ENCODE measurements around the gene PROCA1. TPM values are rescaled to one million over a fixed set of nuclear protein-coding genes. Genes with fewer than 3 reads are reported as not detected.

Gene PROCA1
- total and polyA plus RNA-seq, 2 experiments from 2014 or later: 1.1 to 3.9 TPM

DNA sequence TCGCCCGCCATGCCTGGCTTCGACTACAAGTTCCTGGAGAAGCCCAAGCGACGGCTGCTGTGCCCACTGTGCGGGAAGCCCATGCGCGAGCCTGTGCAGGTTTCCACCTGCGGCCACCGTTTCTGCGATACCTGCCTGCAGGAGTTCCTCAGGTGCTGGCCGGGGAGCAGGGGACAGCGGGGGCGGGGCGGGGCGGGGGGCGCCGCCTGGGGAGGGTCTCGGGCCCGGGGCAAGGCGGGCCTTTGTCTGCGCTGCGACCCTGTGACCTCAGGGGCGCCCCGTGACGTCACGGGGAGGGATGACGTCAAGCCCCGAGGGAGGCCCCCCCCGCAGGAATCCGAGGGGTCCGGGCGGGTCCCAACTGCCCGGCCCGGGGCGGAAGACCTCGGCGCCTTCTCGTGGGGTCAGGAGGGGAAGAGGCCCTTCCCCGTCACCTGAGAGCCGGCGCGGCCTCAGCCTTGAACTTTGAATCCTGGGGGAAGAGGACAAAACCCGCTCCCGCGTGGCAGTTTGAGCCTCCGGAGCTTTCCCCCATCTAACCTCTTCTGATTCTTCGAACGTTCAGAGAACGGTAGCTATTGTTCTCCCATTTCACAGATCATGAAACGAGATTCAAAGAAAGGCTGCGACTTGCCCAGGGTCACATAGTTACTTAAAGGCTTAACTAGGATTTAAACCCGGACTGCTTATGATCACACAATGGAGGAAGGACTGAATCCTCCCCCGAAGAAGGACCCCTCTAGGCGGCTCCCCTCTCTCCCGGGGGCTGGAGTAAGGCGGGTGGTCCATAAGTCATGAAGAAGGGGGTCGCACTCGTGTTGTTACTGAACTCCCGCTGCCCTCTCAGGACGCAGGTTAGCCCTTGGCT lies 32.6 kb upstream of the PROCA1 start:
- peak overlapping the region; percentile 97 for H3K4me2 ChIP-seq
- peak; percentile 90 for DNase-seq (ENCODE audit: low spot score)
- under 1% methylated on average over 46 of the region's 61 CpGs for WGBS (ENCODE audit: low lambda C conversion rate, missing lambda C conversion rate)

DNA sequence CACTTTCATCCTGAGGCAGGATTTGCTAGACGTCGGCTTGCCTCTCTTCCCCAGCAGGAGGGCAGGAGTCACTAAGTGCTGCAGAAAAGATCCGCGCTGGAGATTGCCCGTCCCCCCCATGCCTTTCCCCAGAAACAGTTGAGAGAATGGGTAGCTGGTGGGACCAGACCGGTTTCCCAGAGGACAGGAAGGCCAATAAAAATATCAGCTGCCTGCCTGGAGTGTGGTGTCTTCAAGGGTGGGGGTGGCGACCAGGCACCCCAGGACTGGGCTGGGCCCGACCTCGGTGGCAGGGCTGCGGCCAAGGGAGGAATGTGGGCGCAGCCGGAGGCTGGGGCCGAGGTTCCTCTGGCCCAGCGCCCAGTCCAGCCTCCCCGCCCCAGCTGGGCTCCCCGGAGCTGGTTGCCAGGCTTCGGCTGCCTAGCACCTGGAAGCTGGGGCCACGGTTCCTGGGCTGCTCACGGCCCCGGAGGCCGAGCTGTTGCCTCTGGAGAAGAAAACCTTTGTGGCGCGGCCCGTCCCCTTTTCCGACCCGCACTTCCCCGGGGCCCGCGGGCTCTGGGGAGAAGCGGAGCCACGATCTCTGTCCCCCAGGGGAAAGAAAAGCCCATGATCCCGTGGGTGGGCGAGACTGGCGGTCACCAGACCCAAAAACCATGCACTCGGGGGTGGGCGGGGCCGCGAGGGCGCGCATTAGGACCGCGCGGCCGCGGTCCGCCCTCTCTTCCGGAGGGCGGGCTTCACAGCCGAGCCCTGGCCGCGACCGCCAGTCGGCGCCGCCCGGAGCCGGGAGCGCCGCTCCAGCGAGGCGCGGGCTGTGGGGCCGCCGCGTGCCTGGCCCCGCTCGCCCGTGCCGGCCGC lies 31.8 kb upstream of the PROCA1 start, which contains the start of gene TRAF4:
Gene TRAF4, plus strand, starts transcription at position 769 of the 861 bp plus-strand sequence. CDS start 102 bp downstream, outside the sequence.
- peaks cover 33% of the 10 kb centered on the region for H3K4me1 ChIP-seq (ENCODE audit: insufficient read depth)
- no peaks in the 10 kb centered on the region for H3K27me3 ChIP-seq
- H3K4me3 ChIP-seq: peak within 1 kb of the TSS; percentile 60
- H3K9me2 ChIP-seq (replicated peaks; ENCODE audit: insufficient read depth): no peaks in the 10 kb centered on the region
- WGBS (ENCODE audit: low lambda C conversion rate, missing lambda C conversion rate): under 1% methylated on average over 30 of the region's 70 CpGs
- peak within 1 kb of the TSS; percentile 100 for H3K27ac ChIP-seq
- TF ChIP-seq, protein P1, sequence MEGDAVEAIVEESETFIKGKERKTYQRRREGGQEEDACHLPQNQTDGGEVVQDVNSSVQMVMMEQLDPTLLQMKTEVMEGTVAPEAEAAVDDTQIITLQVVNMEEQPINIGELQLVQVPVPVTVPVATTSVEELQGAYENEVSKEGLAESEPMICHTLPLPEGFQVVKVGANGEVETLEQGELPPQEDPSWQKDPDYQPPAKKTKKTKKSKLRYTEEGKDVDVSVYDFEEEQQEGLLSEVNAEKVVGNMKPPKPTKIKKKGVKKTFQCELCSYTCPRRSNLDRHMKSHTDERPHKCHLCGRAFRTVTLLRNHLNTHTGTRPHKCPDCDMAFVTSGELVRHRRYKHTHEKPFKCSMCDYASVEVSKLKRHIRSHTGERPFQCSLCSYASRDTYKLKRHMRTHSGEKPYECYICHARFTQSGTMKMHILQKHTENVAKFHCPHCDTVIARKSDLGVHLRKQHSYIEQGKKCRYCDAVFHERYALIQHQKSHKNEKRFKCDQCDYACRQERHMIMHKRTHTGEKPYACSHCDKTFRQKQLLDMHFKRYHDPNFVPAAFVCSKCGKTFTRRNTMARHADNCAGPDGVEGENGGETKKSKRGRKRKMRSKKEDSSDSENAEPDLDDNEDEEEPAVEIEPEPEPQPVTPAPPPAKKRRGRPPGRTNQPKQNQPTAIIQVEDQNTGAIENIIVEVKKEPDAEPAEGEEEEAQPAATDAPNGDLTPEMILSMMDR (IDR thresholded peaks at IDR 0.05; ENCODE audit: poor library complexity): no peak
- TF ChIP-seq EZH2 (IDR thresholded peaks at IDR 0.05; ENCODE audit: borderline replicate concordance) (no peak), EZH2phosphoT487 (IDR thresholded peaks at IDR 0.05; ENCODE audit: low read depth, severe bottlenecking, unreplicated experiment) (no peak)
- H3K36me3 ChIP-seq (replicated peaks; ENCODE audit: insufficient read depth, low read depth): no peaks in the 10 kb centered on the region
- H4K20me1 ChIP-seq (ENCODE audit: insufficient read depth, poor library complexity, severe bottlenecking): peaks cover 30% of the 10 kb centered on the region
- peak within 1 kb of the TSS; percentile 97 for H3K4me2 ChIP-seq
- peak within 1 kb of the TSS; percentile 61 for H2AFZ ChIP-seq
- H3K79me2 ChIP-seq: peaks cover 49% of the 10 kb centered on the region
- H3K9me3 ChIP-seq (ENCODE audit: low read depth): no peaks in the 10 kb centered on the region
- peak; percentile 96 for DNase-seq (ENCODE audit: low spot score)

More for the DNA sequence above, 32.6 kb upstream of the PROCA1 start:
- no peaks in the 10 kb centered on the region for H3K9me2 ChIP-seq (replicated peaks; ENCODE audit: insufficient read depth)
- TF ChIP-seq EZH2 (IDR thresholded peaks at IDR 0.05; ENCODE audit: borderline replicate concordance) (no peak), EZH2phosphoT487 (IDR thresholded peaks at IDR 0.05; ENCODE audit: low read depth, severe bottlenecking, unreplicated experiment) (no peak)
- TF ChIP-seq, protein P1 (IDR thresholded peaks at IDR 0.05; ENCODE audit: poor library complexity): no peak
- no peaks in the 10 kb centered on the region for H3K36me3 ChIP-seq (replicated peaks; ENCODE audit: insufficient read depth, low read depth)
- no peak overlapping the region for H2AFZ ChIP-seq
- peak overlapping the region; percentile 100 for H3K27ac ChIP-seq
- peaks cover 54% of the 10 kb centered on the region for H3K79me2 ChIP-seq
- H3K4me3 ChIP-seq: peak overlapping the region; percentile 54
- H3K4me1 ChIP-seq (ENCODE audit: insufficient read depth): peaks cover 33% of the 10 kb centered on the region
- H3K27me3 ChIP-seq: no peaks in the 10 kb centered on the region
- H3K9me3 ChIP-seq (ENCODE audit: low read depth): no peaks in the 10 kb centered on the region
- H4K20me1 ChIP-seq (ENCODE audit: insufficient read depth, poor library complexity, severe bottlenecking): peaks cover 31% of the 10 kb centered on the region

DNA sequence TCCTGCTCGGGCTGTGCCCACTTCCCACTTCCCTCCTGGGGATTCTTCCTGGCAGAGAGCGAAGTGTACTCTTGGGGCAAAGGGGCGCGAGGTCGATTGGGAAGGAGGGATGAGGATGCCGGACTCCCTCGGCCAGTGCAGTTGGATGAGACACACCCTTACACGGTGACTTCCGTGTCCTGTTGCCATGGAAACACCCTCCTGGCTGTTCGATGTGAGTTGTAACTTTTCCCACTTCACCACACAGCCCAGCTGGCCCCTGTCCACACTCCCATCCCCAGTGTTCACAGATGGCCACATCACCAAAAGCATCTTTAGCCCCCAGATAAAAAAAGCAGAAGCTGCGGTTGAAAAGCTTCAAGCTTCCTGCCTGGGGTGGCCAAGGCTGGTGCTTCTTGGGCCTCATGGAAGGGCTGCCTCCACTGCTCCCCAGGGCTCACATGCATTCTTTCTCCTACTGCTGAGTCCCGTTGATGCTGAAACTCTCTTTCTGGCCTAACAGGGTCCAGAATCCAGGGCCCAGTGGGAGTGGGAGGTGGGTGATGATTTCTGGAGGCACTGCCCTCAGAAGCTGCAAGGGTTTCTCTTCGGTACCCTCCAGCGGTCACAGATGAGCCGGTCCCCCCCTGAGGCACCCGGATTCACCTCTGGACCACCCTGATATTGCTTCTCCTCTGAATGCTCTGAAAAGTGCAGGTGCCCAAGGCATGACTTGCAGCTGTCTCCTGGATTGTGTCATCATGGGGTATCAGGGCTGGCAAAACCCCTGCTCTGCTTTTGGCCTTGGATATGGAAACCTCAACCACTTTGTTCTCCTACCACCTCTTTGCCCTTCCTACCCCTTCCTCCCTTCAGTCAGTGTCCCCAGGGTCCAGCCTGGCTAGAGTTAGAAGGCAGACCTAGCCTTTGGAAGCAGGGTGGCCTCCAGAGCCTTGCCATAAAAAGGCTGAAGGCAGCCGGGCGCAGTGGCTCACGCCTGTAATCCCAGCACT lies 30.0 kb upstream of the PROCA1 start:
- Histone ChIP-seq H4K20me1 (ENCODE audit: insufficient read depth, poor library complexity, severe bottlenecking) (peaks cover 12% of the 10 kb centered on the region), H3K9me3 (ENCODE audit: low read depth) (no peaks in the 10 kb centered on the region), H3K4me2 (no peak overlapping the region), H2AFZ (no peak overlapping the region), H3K9me2 (replicated peaks; ENCODE audit: insufficient read depth) (no peaks in the 10 kb centered on the region), H3K27me3 (no peaks in the 10 kb centered on the region), H3K4me1 (ENCODE audit: insufficient read depth) (peaks cover 21% of the 10 kb centered on the region), H3K27ac (peak overlapping the region; percentile 100), H3K79me2 (peaks cover 31% of the 10 kb centered on the region), H3K4me3 (no peak overlapping the region), H3K36me3 (replicated peaks; ENCODE audit: insufficient read depth, low read depth) (no peaks in the 10 kb centered on the region)
- DNase-seq (ENCODE audit: low spot score): peak; percentile 14
- WGBS (ENCODE audit: low lambda C conversion rate, missing lambda C conversion rate): 86% methylated on average over 19 of the region's 19 CpGs
- no peak for TF ChIP-seq EZH2phosphoT487 (IDR thresholded peaks at IDR 0.05; ENCODE audit: low read depth, severe bottlenecking, unreplicated experiment)
- TF ChIP-seq, protein P1 (IDR thresholded peaks at IDR 0.05; ENCODE audit: poor library complexity): no peak
- no peak for TF ChIP-seq EZH2 (IDR thresholded peaks at IDR 0.05; ENCODE audit: borderline replicate concordance)

Data from hepatocyte (in vitro differentiated cells).